ENCODE data around the gene SCN3B. TPM values are rescaled to one million over a fixed set of nuclear protein-coding genes. Genes with fewer than 3 reads are reported as not detected.

The SCN3B gene
- total RNA-seq, 2 experiments from 2014 or later, result not detected

DNA sequence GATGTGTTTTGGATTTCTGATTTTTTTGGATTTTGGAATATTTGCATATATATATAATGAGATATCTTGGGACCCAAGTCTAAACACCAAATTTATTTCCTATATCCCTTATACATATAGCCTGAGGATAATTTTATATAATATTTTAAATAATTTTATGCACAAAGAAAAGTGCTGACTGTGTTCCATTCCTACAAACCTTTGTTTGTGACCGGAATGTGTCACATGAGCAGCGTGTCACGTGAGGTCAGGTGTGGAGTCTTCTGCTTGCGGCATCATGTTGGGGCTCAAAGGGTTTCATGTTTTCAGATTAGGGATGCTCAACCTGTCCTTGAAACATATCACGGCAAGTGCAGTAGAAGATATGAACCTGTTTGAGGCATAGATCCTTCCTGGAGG lies 65.6 kb downstream of the SCN3B start:
- intact Hi-C loops (cut with micrococcal nuclease), result no loop called here
- DNase-seq (no peak), ATAC-seq (no peak)
- no peaks in the 10 kb centered on the region for H3K36me3 Mint-ChIP-seq (ENCODE audit: low read depth)
- H3K9me3 Mint-ChIP-seq, result no peaks in the 10 kb centered on the region
- TF ChIP-seq, protein P1, sequence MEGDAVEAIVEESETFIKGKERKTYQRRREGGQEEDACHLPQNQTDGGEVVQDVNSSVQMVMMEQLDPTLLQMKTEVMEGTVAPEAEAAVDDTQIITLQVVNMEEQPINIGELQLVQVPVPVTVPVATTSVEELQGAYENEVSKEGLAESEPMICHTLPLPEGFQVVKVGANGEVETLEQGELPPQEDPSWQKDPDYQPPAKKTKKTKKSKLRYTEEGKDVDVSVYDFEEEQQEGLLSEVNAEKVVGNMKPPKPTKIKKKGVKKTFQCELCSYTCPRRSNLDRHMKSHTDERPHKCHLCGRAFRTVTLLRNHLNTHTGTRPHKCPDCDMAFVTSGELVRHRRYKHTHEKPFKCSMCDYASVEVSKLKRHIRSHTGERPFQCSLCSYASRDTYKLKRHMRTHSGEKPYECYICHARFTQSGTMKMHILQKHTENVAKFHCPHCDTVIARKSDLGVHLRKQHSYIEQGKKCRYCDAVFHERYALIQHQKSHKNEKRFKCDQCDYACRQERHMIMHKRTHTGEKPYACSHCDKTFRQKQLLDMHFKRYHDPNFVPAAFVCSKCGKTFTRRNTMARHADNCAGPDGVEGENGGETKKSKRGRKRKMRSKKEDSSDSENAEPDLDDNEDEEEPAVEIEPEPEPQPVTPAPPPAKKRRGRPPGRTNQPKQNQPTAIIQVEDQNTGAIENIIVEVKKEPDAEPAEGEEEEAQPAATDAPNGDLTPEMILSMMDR (IDR thresholded peaks at IDR 0.05), result no peak
- POLR2A ChIA-PET, result no interaction called here
- H3K27me3 Mint-ChIP-seq, result no peaks in the 10 kb centered on the region
- CTCF ChIA-PET, result interaction anchor here (1.0 kb wide), 1 partner anchor 8 kb away, joined by 3 read pairs; no protein-coding TSS in a partner anchor
- H3K4me1 Mint-ChIP-seq (ENCODE audit: low read depth), result no peaks in the 10 kb centered on the region
- H3K27ac Mint-ChIP-seq, result no peak overlapping the region
- no peak overlapping the region for H3K4me3 Mint-ChIP-seq

DNA sequence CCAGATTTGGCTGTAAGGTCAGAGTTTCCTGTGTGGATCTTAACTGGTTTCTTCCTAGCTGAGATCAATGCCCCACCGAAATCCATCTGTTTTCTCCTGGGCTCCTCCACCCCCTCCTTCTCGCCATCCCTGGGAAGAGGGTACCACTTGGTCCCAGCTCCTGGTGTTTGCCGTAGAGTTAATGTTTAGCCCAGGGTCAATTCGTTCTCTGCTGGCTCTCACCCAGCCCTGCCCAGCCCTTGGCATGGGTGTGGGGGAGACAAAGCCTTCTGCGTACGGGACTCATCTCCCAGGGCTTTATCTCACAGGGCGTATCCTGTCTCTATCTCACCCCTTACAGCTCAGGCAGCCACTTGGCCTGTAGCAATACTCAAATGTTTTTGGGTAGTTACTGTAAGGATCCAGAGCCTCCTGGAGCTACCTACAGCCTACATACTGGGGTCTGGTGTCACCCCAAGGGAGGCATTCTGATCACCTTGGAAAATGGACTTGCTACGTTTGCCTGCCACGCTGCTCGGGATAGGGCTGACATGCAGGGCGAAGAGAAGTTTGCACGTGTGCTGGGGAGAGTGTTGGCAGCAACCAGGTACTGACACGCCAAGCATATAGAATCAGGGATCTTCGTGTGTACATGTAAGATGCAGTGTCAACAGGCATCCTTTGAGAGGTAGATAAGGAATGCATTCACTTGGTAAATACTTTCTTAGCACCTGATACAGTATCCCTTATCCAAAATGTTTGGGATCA lies 66.1 kb downstream of the SCN3B start:
- no peak overlapping the region for H3K27ac Mint-ChIP-seq
- H3K27me3 Mint-ChIP-seq, result no peaks in the 10 kb centered on the region
- ChIA-PET POLR2A (no interaction called here), CTCF (interaction anchor here (1.0 kb wide), 1 partner anchor 8 kb away, joined by 3 read pairs; no protein-coding TSS in a partner anchor)
- ATAC-seq (no peak), DNase-seq (no peak)
- no peaks in the 10 kb centered on the region for H3K4me1 Mint-ChIP-seq (ENCODE audit: low read depth)
- no peak overlapping the region for H3K4me3 Mint-ChIP-seq
- intact Hi-C loops (cut with micrococcal nuclease), result no loop called here
- H3K9me3 Mint-ChIP-seq, result no peaks in the 10 kb centered on the region
- no peaks in the 10 kb centered on the region for H3K36me3 Mint-ChIP-seq (ENCODE audit: low read depth)
- TF ChIP-seq, protein P1 (IDR thresholded peaks at IDR 0.05), result no peak

DNA sequence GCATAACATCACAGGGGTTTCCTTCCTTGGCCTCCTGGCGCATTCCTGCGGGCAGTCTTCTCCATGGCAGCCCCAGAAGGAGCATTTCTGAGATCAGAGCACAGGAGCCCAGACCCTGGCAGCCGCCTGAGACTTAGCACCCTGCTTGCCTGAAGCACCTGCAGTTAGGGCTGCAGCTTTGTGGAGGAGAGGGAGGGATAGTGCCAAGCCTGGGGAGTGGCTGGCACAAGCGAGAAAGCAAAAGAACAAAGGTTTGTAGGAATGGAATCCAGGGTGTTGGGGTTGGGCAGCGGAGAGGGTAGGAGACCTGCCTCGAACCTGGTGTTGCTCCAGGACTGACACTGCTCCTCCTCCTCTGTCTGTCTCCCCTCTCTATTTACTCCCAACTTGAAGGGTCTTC lies 66.9 kb downstream of the SCN3B start:
- ChIA-PET CTCF (no interaction called here), POLR2A (no interaction called here)
- no peaks in the 10 kb centered on the region for H3K36me3 Mint-ChIP-seq (ENCODE audit: low read depth)
- no peak overlapping the region for H3K27ac Mint-ChIP-seq
- no peak for ATAC-seq
- H3K4me1 Mint-ChIP-seq (ENCODE audit: low read depth), result no peaks in the 10 kb centered on the region
- intact Hi-C loops (cut with micrococcal nuclease), result no loop called here
- TF ChIP-seq, protein P1 (IDR thresholded peaks at IDR 0.05), result no peak
- H3K9me3 Mint-ChIP-seq, result no peaks in the 10 kb centered on the region
- H3K4me3 Mint-ChIP-seq, result no peak overlapping the region
- DNase-seq, result no peak
- no peaks in the 10 kb centered on the region for H3K27me3 Mint-ChIP-seq

DNA sequence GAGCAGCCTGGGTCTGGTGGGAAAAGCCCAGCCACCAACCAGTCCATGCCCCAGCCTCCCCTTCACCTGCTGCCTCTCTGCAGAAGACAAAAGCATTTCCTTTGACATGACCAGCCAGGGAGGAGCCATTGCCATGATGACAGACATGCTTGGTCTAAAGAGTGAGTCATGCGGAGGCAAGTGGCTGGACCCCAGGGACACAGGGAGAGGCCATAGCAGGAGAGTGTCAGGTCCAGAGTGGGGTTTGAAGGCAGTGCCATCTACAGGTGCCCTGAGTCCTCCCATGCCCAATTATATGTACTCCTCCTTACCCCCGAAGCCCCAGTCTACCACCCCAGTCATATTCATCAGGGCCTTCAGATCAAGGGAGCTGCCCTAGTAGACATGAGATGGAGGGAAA lies 67.4 kb downstream of the SCN3B start:
- H3K4me3 Mint-ChIP-seq, result no peak overlapping the region
- ATAC-seq (no peak), DNase-seq (no peak)
- intact Hi-C loops (cut with micrococcal nuclease), result no loop called here
- H3K27me3 Mint-ChIP-seq, result no peaks in the 10 kb centered on the region
- H3K9me3 Mint-ChIP-seq, result no peaks in the 10 kb centered on the region
- CTCF ChIA-PET, result interaction anchor here (1.1 kb wide), 1 partner anchor 10 kb away, joined by 4 read pairs; no protein-coding TSS in a partner anchor
- H3K4me1 Mint-ChIP-seq (ENCODE audit: low read depth), result no peaks in the 10 kb centered on the region
- no peaks in the 10 kb centered on the region for H3K36me3 Mint-ChIP-seq (ENCODE audit: low read depth)
- TF ChIP-seq, protein P1 (IDR thresholded peaks at IDR 0.05), result no peak
- H3K27ac Mint-ChIP-seq, result no peak overlapping the region
- POLR2A ChIA-PET, result no interaction called here

DNA sequence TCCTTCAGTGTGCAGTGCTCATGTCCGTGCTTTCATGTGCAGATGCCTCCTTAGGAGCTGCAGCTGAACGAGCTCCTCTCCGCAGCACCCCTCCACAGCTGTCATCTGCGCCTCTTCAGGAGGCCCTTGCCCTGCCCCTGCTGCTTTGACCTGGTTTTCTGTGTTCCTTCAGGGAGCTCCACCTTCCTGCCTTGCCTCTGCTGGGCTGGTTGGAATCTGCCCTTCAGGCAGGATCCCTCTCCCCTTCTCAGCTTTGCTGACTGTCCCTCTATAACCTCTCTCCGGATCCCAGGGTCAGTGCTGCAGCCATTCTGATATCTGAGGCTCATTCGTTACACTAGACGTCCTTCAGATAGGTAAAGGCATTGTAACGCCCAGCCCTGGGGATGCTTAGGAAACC lies 67.9 kb downstream of the SCN3B start:
- Mint-ChIP-seq H3K36me3 (ENCODE audit: low read depth) (no peaks in the 10 kb centered on the region), H3K4me3 (no peak overlapping the region), H3K27me3 (no peaks in the 10 kb centered on the region), H3K27ac (peak overlapping the region; percentile 1), H3K4me1 (ENCODE audit: low read depth) (no peaks in the 10 kb centered on the region), H3K9me3 (no peaks in the 10 kb centered on the region)
- TF ChIP-seq, protein P1 (IDR thresholded peaks at IDR 0.05), result no peak
- CTCF ChIA-PET, result interaction anchor here (1.1 to 2.7 kb wide), 3 partner anchors 10 to 121 kb away, joined by 3 to 9 read pairs (median 4); no protein-coding TSS in a partner anchor
- ATAC-seq (no peak), DNase-seq (no peak)
- intact Hi-C loops (cut with micrococcal nuclease), result no loop called here
- POLR2A ChIA-PET, result interaction anchor here (1.0 kb wide), 1 partner anchor 10 kb away, joined by 3 read pairs; no protein-coding TSS in a partner anchor

All from activated CD8-positive, alpha-beta T cell treated with anti-CD3 and anti-CD28 coated beads for 36 hours (primary cell).